Trophoblast cell (in vitro differentiated cells and primary cell): Measurements from ENCODE around the gene PPM1N.

Experiments
- DNase-seq, 2 donors: peaks; one replicate each; pipeline ENCODE4 v3.0.0-alpha.2; 2016
- H2AFZ ChIP-seq: 2 replicates; pipeline ENCODE4 v1.6.1; 2013; ENCODE audit warnings: low read length, moderate library complexity, mild to moderate bottlenecking; ENCODE audit not compliant: insufficient read depth, poor library complexity
- H2AK5ac ChIP-seq: 2 replicates; pipeline ENCODE4 v1.6.1; 2013; ENCODE audit warnings: mild to moderate bottlenecking, low read length
- H2BK120ac ChIP-seq: 2 replicates; pipeline ENCODE4 v1.6.1; 2013; ENCODE audit warnings: low read length, mild to moderate bottlenecking, moderate library complexity; ENCODE audit not compliant: insufficient read depth, poor library complexity
- H2BK12ac ChIP-seq: 2 replicates; pipeline ENCODE4 v1.6.1; 2013; ENCODE audit warnings: mild to moderate bottlenecking, low read length, moderate library complexity
- H2BK5ac ChIP-seq: 2 replicates; pipeline ENCODE4 v1.6.1; 2013; ENCODE audit warnings: low read length, low read depth, moderate library complexity, mild to moderate bottlenecking; ENCODE audit not compliant: poor library complexity
- H3K14ac ChIP-seq: 2 replicates; pipeline ENCODE4 v1.6.1; 2013; ENCODE audit warnings: mild to moderate bottlenecking, low read length
- H3K18ac ChIP-seq: 2 replicates; pipeline ENCODE4 v1.6.1; 2013; ENCODE audit warnings: mild to moderate bottlenecking, low read length
- H3K23ac ChIP-seq: 2 replicates; pipeline ENCODE4 v1.6.1; 2013; ENCODE audit warnings: low read length
- H3K27ac ChIP-seq: 2 replicates; pipeline ENCODE4 v1.5.1; 2013; ENCODE audit warnings: low read depth, mild to moderate bottlenecking, inconsistent platforms, low read length, moderate library complexity
- H3K27me3 ChIP-seq: 2 replicates; pipeline ENCODE4 v1.6.1; 2013; ENCODE audit warnings: inconsistent platforms, mild to moderate bottlenecking, low read length, moderate library complexity; ENCODE audit not compliant: insufficient read depth
- H3K36me3 ChIP-seq, 2 experiments: 1 replicate in 1 of 2; 2 replicates in 1 of 2; pipeline ENCODE4 v1.6.1; 2013; ENCODE audit warnings: low read length in 2 of 2, mild to moderate bottlenecking in 2 of 2, moderate library complexity in 1 of 2; ENCODE audit not compliant: insufficient read depth in 2 of 2, control insufficient read depth in 1 of 2
- H3K4ac ChIP-seq: 2 replicates; pipeline ENCODE4 v1.6.1; 2013; ENCODE audit warnings: low read depth, mild to moderate bottlenecking, low read length, moderate library complexity
- H3K4me1 ChIP-seq, 2 experiments: 1 replicate in 1 of 2; 2 replicates in 1 of 2; pipeline ENCODE4 v1.6.1; 2013; ENCODE audit warnings: low read length in 2 of 2, mild to moderate bottlenecking in 2 of 2, moderate library complexity in 1 of 2; ENCODE audit not compliant: insufficient read depth in 2 of 2, control insufficient read depth in 1 of 2
- H3K4me2 ChIP-seq: 2 replicates; pipeline ENCODE4 v1.6.1; 2013; ENCODE audit warnings: inconsistent platforms, mild to moderate bottlenecking, low read length, moderate library complexity
- H3K4me3 ChIP-seq: 2 replicates; pipeline ENCODE4 v1.5.1; 2013; ENCODE audit warnings: mild to moderate bottlenecking, low read depth, low read length, inconsistent platforms
- H3K79me1 ChIP-seq: one replicate; pipeline ENCODE4 v1.6.1; 2013; ENCODE audit warnings: low read length
- H3K79me2 ChIP-seq: 2 replicates; pipeline ENCODE4 v1.6.1; 2013; ENCODE audit warnings: low read length, mild to moderate bottlenecking; ENCODE audit not compliant: control insufficient read depth, insufficient read depth, poor library complexity
- H3K9ac ChIP-seq: 2 replicates; pipeline ENCODE4 v1.6.1; 2013; ENCODE audit warnings: mild to moderate bottlenecking, low read length
- H3K9me3 ChIP-seq: 2 replicates; pipeline ENCODE4 v1.6.1; 2013; ENCODE audit warnings: low read depth, mild to moderate bottlenecking, control low read depth, inconsistent platforms, low read length; ENCODE audit not compliant: insufficient read depth
- H4K12ac ChIP-seq: 2 replicates; pipeline ENCODE4 v1.6.1; 2013; ENCODE audit warnings: low read depth, mild to moderate bottlenecking, low read length, moderate library complexity
- H4K8ac ChIP-seq: 2 replicates; pipeline ENCODE4 v1.6.1; 2013; ENCODE audit warnings: low read depth, mild to moderate bottlenecking, low read length, moderate library complexity
- H4K91ac ChIP-seq: one replicate; pipeline ENCODE4 v1.6.1; 2013; ENCODE audit warnings: low read depth, mild to moderate bottlenecking, low read length, moderate library complexity
- WGBS: extraction: QIAGEN DNeasy Blood & Tissue Kit; methylation state at CpG from one replicate; pipeline ENCODE4 v1.1.7; 2013; ENCODE audit warnings: missing lambda C conversion rate; ENCODE audit not compliant: insufficient read length, insufficient coverage; ENCODE audit errors: extremely low coverage; 5-methylcytosine and 5-hydroxymethylcytosine counted together

Gene PPM1N

DNA sequence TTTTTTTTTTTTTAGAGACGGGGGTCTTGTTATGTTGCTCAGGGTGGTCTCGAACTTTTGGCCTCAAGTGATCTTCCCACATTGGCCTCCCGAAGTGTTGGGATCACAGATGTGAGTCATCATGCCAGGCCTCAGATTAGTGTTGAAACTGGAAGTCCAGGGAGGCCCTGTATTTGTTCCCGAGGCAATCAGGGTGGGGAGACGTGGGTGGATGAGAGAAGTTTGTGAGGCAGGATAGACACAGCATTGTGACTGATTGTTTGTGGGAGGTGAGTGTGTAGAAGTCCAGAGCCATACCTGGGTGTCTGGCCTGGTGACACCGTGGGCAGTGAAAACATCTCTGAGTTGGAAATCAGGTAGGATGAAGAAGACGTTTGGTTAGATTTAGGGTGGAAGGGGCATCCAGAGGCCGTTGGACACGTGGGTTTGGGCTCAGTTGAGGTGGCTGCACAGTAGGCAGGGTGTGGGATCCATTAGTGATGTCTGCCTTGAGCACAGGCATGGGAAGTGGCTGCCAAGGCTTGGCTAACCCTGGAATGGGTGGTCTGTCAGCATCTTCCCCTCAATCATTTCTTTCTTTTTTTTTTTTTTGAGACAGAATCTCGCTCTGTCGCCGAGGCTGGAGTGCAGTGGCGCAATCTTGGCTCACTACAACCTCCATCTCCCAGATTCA lies 13.8 kb upstream of the PPM1N start:
- H3K79me2 ChIP-seq: no peaks in the 10 kb centered on the region
- H3K36me3 ChIP-seq: peaks cover 9 to 14% of the 10 kb centered on the region in 2 experiments
- H3K14ac ChIP-seq: no peak overlapping the region
- no peak overlapping the region for H4K91ac ChIP-seq
- no peak overlapping the region for H4K12ac ChIP-seq
- no peaks in the 10 kb centered on the region for H3K27me3 ChIP-seq
- no peak overlapping the region for H2BK120ac ChIP-seq
- no peak overlapping the region for H3K4ac ChIP-seq
- no peaks in the 10 kb centered on the region for H3K4me1 ChIP-seq
- no peak overlapping the region for H2BK5ac ChIP-seq
- no peak overlapping the region for H3K18ac ChIP-seq
- no peak overlapping the region for H4K8ac ChIP-seq
- H3K9ac ChIP-seq: no peak overlapping the region
- WGBS: no CpG with 5 or more reads among the region's 13 CpGs
- H3K4me2 ChIP-seq: no peak overlapping the region
- peaks cover 2% of the 10 kb centered on the region for H3K9me3 ChIP-seq
- no peak overlapping the region for H3K27ac ChIP-seq
- peaks cover 2% of the 10 kb centered on the region for H3K79me1 ChIP-seq
- no peak for DNase-seq
- H3K4me3 ChIP-seq: no peak overlapping the region
- no peak overlapping the region for H2AFZ ChIP-seq
- no peak overlapping the region for H2AK5ac ChIP-seq
- peak overlapping the region; percentile 18 for H2BK12ac ChIP-seq
- H3K23ac ChIP-seq: no peak overlapping the region

DNA sequence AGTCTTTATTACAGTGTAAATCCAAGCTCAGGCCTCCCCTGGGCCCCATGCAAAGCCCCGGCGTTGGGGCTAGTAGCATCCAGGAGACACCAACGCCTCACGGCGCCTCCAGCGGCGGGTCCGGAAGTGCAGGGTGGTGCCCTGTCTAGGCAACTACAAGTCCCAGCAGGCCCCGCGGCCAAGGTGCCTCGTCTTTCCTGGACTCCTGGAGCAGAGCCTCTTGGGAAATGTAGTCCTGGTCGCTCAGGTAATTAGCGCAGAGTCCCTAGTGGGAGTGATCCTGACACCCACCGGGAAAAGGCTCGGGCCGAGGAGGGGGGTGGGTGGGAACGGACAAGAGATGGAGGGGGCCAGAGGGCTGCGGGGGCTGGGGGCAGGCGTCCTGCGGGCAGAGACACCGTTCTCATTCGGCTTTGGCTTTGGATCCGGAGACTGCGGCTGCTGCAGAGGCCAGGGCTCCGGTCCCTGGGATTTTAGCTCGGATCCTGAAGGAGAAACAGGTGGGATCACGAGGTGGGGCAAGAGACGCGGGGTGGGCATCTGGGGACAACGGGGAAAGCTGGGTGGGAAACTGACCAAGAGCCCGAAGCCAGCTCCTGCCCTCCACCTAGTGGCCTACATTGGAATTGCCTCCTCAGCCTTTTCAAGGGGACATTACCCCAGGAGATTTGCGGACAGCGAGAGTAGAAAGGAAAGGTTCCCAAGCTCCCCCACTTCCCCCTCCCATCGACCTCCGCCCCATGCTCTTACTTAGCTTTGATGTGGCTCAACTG lies 12.8 kb upstream of the PPM1N start:
- Histone ChIP-seq H2AK5ac (no peak overlapping the region), H2BK5ac (peak overlapping the region; percentile 68), H4K12ac (peak overlapping the region; percentile 87), H3K79me2 (no peaks in the 10 kb centered on the region), H2BK12ac (no peak overlapping the region), H2AFZ (peak overlapping the region; percentile 92), H3K23ac (no peak overlapping the region), H3K9ac (peak overlapping the region; percentile 76), H3K79me1 (peaks cover 2% of the 10 kb centered on the region), H3K18ac (no peak overlapping the region), H3K27me3 (no peaks in the 10 kb centered on the region), H4K8ac (peak overlapping the region; percentile 92), H3K4me3 (peak overlapping the region; percentile 76), H4K91ac (peak overlapping the region; percentile 72), H2BK120ac (peak overlapping the region; percentile 68), H3K27ac (no peak overlapping the region), H3K36me3 (peaks cover 9 to 14% of the 10 kb centered on the region in 2 experiments), H3K4me1 (no peaks in the 10 kb centered on the region), H3K9me3 (peaks cover 2% of the 10 kb centered on the region), H3K14ac (peak overlapping the region; percentile 65), H3K4ac (no peak overlapping the region), H3K4me2 (peak overlapping the region; percentile 94)
- peak; percentile 97 to 99 for DNase-seq
- no CpG with 5 or more reads among the region's 35 CpGs for WGBS

DNA sequence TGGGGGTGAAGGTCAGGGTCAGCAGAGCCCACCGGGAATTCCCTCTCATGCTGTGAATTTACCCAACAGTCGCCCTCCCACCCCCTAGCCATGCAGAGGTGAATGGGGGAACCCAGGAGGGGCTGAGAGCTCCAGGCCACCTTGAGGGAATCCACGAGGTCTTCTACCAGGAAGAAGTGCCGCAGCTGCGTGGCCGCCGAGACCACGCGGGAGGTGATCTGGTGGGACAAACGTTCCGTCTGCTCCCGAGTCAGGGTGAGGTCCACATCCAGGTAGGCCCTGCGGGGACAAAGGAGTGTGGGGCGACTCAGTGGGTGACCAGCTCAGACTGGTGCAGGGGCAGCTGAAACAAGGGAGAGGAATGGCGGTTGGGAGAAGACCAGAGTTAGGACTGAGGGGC lies 9.5 kb upstream of the PPM1N start:
- WGBS: no CpG with 5 or more reads among the region's 15 CpGs

DNA sequence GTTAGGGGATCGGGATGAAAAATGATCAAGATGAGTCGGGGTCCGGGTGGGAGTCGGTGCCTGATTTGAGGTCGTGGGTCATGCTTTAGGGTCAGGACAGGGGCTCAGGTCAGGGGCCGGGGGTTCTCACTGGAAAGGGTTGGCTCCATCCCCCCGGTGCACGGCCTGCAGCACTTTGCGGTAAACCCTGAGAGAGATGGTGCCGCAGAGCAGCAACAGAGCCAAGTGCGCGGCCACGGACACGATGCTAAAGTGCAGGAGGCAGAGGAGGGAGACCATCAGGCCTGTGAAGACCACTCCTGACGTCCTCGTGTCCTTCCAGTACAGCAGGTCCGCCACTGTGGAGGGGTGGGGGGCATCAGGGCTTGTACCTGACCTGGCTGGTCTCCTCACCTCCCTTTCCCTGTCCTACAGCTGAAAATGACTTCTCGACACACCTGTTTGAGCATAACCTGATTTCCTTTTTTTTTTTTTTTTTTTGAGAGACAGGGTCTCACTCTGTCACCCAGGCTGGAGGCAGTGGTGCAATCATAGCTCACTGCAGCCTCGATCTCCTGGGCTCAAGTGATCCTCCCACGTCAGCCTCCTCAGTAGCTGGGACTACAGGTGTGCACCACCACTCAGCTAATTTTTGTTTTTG lies 8.9 kb upstream of the PPM1N start:
- peaks cover 2% of the 10 kb centered on the region for H3K9me3 ChIP-seq

More for the DNA sequence above, 9.5 kb upstream of the PPM1N start:
- Histone ChIP-seq H3K36me3 (peaks cover 9 to 14% of the 10 kb centered on the region in 2 experiments), H3K27me3 (no peaks in the 10 kb centered on the region), H4K8ac (no peak overlapping the region), H2BK120ac (no peak overlapping the region), H3K23ac (no peak overlapping the region), H3K79me1 (peaks cover 6% of the 10 kb centered on the region), H3K9ac (no peak overlapping the region), H2AFZ (no peak overlapping the region), H2BK12ac (no peak overlapping the region), H3K4me1 (peaks cover 0 to 7% of the 10 kb centered on the region in 2 experiments), H3K4ac (no peak overlapping the region), H3K4me3 (no peak overlapping the region), H3K4me2 (no peak overlapping the region), H3K9me3 (peaks cover 2% of the 10 kb centered on the region), H4K12ac (no peak overlapping the region), H3K79me2 (peaks cover 2% of the 10 kb centered on the region), H3K18ac (no peak overlapping the region), H2BK5ac (no peak overlapping the region), H3K14ac (no peak overlapping the region), H2AK5ac (no peak overlapping the region), H4K91ac (no peak overlapping the region), H3K27ac (no peak overlapping the region)
- DNase-seq: no peak

More for the DNA sequence above, 8.9 kb upstream of the PPM1N start:
- Histone ChIP-seq H3K14ac (no peak overlapping the region), H2BK5ac (no peak overlapping the region), H3K4me3 (no peak overlapping the region), H3K18ac (no peak overlapping the region), H4K8ac (no peak overlapping the region), H3K27ac (no peak overlapping the region), H3K4ac (no peak overlapping the region), H3K79me1 (peaks cover 6% of the 10 kb centered on the region), H2BK120ac (no peak overlapping the region), H2BK12ac (no peak overlapping the region), H3K23ac (no peak overlapping the region), H4K91ac (no peak overlapping the region), H3K36me3 (peaks cover 13 to 18% of the 10 kb centered on the region in 2 experiments), H4K12ac (no peak overlapping the region), H2AK5ac (no peak overlapping the region), H3K79me2 (peaks cover 2% of the 10 kb centered on the region), H2AFZ (no peak overlapping the region), H3K9ac (no peak overlapping the region), H3K27me3 (no peaks in the 10 kb centered on the region), H3K4me1 (peaks cover 0 to 7% of the 10 kb centered on the region in 2 experiments), H3K4me2 (no peak overlapping the region)
- DNase-seq: no peak
- WGBS: 100% methylated on average over 2 of the region's 20 CpGs
